GM23338 (cell line): ENCODE measurements around the gene SH3BP4. TPM values are rescaled to one million over a fixed set of nuclear protein-coding genes. Genes with fewer than 3 reads are reported as not detected.

Experiments used
- ATAC-seq: fragments of 200-7000 bp; cut with Tn5 transposase; 3 replicates; pipeline ENCODE4 v1.9.1; 2020
- DNase-seq: peaks from one replicate; pipeline ENCODE4 v3.0.0-alpha.2; 2015; ENCODE audit warnings: low spot score
- H2AFZ ChIP-seq: fragments of 200-600 bp; sonication (generic); 2 replicates; pipeline ENCODE4 v1.8.0; 2016; ENCODE audit warnings: antibody characterized with exemption, mild to moderate bottlenecking, moderate library complexity
- H3F3A ChIP-seq: fragments of 200-600 bp; sonication (generic); replicated peaks from 2 replicates; pipeline ENCODE4 v1.8.0; 2017; ENCODE audit warnings: antibody characterized with exemption, mixed run types, low read depth
- H3K27ac ChIP-seq: fragments of 200-600 bp; sonication (generic); 2 replicates; pipeline ENCODE4 v1.6.1; 2016; ENCODE audit warnings: low read depth
- H3K27me3 ChIP-seq: fragments of 200-600 bp; sonication (generic); 2 replicates; pipeline ENCODE4 v1.8.0; 2016; ENCODE audit warnings: mild to moderate bottlenecking, mixed run types, moderate library complexity; ENCODE audit not compliant: insufficient read depth
- H3K36me3 ChIP-seq: fragments of 200-600 bp; sonication (generic); 2 replicates; pipeline ENCODE4 v1.8.0; 2016; ENCODE audit warnings: mild to moderate bottlenecking; ENCODE audit not compliant: insufficient read depth
- H3K4me1 ChIP-seq: fragments of 200-600 bp; sonication (generic); 2 replicates; pipeline ENCODE4 v1.8.0; 2016; ENCODE audit warnings: mild to moderate bottlenecking, moderate library complexity; ENCODE audit not compliant: insufficient read depth
- H3K4me2 ChIP-seq: fragments of 200-600 bp; sonication (generic); 2 replicates; pipeline ENCODE4 v1.7.1; 2017; ENCODE audit warnings: mixed run types
- H3K4me3 ChIP-seq: fragments of 200-600 bp; sonication (generic); 2 replicates; pipeline ENCODE4 v1.6.1; 2016; ENCODE audit warnings: mixed run types
- H3K79me2 ChIP-seq: fragments of 200-600 bp; sonication (generic); replicated peaks from 2 replicates; pipeline ENCODE4 v1.8.0; 2017; ENCODE audit warnings: mild to moderate bottlenecking; ENCODE audit not compliant: insufficient read depth
- H3K9me2 ChIP-seq: fragments of 200-600 bp; sonication (generic); 2 replicates; pipeline ENCODE4 v1.8.0; 2017; ENCODE audit not compliant: insufficient read depth
- H4K20me1 ChIP-seq: fragments of 200-600 bp; sonication (generic); replicated peaks from 2 replicates; pipeline ENCODE4 v1.8.0; 2017; ENCODE audit warnings: mild to moderate bottlenecking; ENCODE audit not compliant: insufficient read depth
- H3K27ac Mint-ChIP-seq: 2 replicates; pipeline ENCODE4 v1.8.0; 2020; ENCODE audit warnings: inconsistent platforms, mild to moderate bottlenecking, moderate library complexity, mixed read lengths
- H3K27me3 Mint-ChIP-seq: 3 replicates; pipeline ENCODE4 v1.8.0; 2022; ENCODE audit warnings: low read depth, mild to moderate bottlenecking, moderate library complexity, mixed read lengths, inconsistent platforms; ENCODE audit not compliant: insufficient read depth, poor library complexity
- H3K36me3 Mint-ChIP-seq: 3 replicates; pipeline ENCODE4 v1.8.0; 2021; ENCODE audit warnings: low read depth, mild to moderate bottlenecking, inconsistent platforms, moderate library complexity, mixed read lengths
- H3K4me1 Mint-ChIP-seq: 3 replicates; pipeline ENCODE4 v1.8.0; 2020; ENCODE audit warnings: mild to moderate bottlenecking, inconsistent platforms, mixed read lengths
- H3K4me3 Mint-ChIP-seq: 3 replicates; pipeline ENCODE4 v1.8.0; 2021; ENCODE audit warnings: moderate library complexity, mild to moderate bottlenecking, inconsistent platforms, mixed read lengths
- H3K9me3 Mint-ChIP-seq: 3 replicates; pipeline ENCODE4 v1.8.0; 2020; ENCODE audit warnings: moderate library complexity, mild to moderate bottlenecking, inconsistent platforms, mixed read lengths
- CREB1 ChIP-seq: fragments of 250-450 bp; sonication (Bioruptor Pico); IDR thresholded peaks from 2 replicates; pipeline ENCODE4 v1.5.0; 2020; ENCODE audit warnings: low read depth, mild to moderate bottlenecking, moderate library complexity
- EZH2phosphoT487 ChIP-seq: fragments of 200-600 bp; sonication (generic); IDR thresholded peaks from one replicate; pipeline ENCODE4 v1.8.1; 2018; ENCODE audit warnings: antibody characterized with exemption; ENCODE audit not compliant: unreplicated experiment
- JUNB ChIP-seq: IDR thresholded peaks from one replicate; pipeline ENCODE4 v1.6.1; 2016; ENCODE audit warnings: antibody characterized with exemption; ENCODE audit not compliant: unreplicated experiment
- POLR2AphosphoS5 ChIP-seq: IDR thresholded peaks from 2 replicates; pipeline ENCODE4 v1.6.1; 2016; ENCODE audit warnings: antibody characterized with exemption, low read depth
- STAT1 ChIP-seq: IDR thresholded peaks from one replicate; pipeline ENCODE4 v1.6.1; 2016; ENCODE audit warnings: antibody characterized with exemption; ENCODE audit not compliant: unreplicated experiment
- ZNF114 ChIP-seq: fragments of 250-450 bp; sonication (Bioruptor Pico); IDR thresholded peaks from 2 replicates; pipeline ENCODE4 v1.5.0; 2020; ENCODE audit warnings: mild to moderate bottlenecking, moderate library complexity
- polyA plus RNA-seq: library from polyadenylated mRNA; unstranded; fragments of >200 nt; fragmentation: Nextera tagmentation; extraction: Ambion mirVana; gene quantifications from 2 replicates; pipeline ENCODE4 v1.2.1, GENCODE V29; 2016
- total RNA-seq: library from RNA; depleted of rRNA; stranded (reverse); fragments of >200 nt; shearing (Covaris generic); gene quantifications from 2 replicates; pipeline ENCODE4 v1.2.3, GENCODE V29; 2014
- TF ChIP-seq, protein P1 (sequence below): fragments of 250-450 bp; sonication (Bioruptor Pico); IDR thresholded peaks from 2 replicates; pipeline ENCODE4 v1.5.0; 2020; ENCODE audit warnings: mild to moderate bottlenecking, moderate library complexity
- TF ChIP-seq, protein P2 (sequence below): IDR thresholded peaks from 2 replicates; pipeline ENCODE4 v1.6.1; 2016; ENCODE audit warnings: antibody characterized with exemption
- TF ChIP-seq, protein P3 (sequence below): IDR thresholded peaks from one replicate; pipeline ENCODE4 v1.6.1; 2018; ENCODE audit warnings: antibody characterized with exemption; ENCODE audit not compliant: unreplicated experiment

Gene SH3BP4
- total and polyA plus RNA-seq, 2 experiments from 2014 or later, result 15.6 to 50.9 TPM

DNA sequence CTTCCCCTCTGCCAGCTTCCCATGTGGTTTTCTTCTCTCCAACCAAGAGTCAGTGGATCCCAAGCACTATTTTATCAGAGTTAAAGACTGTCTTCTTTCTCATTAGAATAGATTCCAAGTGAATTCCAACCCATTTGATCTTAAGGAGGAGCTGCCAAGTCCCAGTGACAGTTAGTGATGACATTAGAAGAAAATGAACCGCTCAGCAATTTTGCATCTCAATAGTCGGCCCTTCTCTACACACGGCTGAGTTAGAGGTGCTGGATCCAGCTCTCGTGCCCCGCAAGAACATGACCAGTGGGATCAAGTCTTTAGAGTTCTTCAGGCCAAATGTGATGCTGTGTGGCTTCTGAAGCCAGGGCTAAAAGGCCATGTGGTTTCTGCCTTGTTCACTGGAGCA is 132.6 kb downstream of the SH3BP4 start:
- Histone ChIP-seq H3K4me1 (no peaks in the 10 kb centered on the region; the same call in 1 of the 2 replicates), H4K20me1 (no peaks in the 10 kb centered on the region), H3K9me2 (peaks cover 5% of the 10 kb centered on the region; the same call in 1 of the 2 replicates), H3K79me2 (no peaks in the 10 kb centered on the region), H3K27me3 (no peaks in the 10 kb centered on the region), H3F3A (no peaks in the 10 kb centered on the region), H3K36me3 (no peaks in the 10 kb centered on the region), H3K4me2 (no peak overlapping the region), H3K4me3 (no peak overlapping the region), H3K27ac (no peak overlapping the region), H2AFZ (no peak overlapping the region)
- ATAC-seq, result no peak
- DNase-seq, result no peak
- Mint-ChIP-seq H3K27me3 (peaks cover 8% of the 10 kb centered on the region), H3K36me3 (no peaks in the 10 kb centered on the region), H3K27ac (no peak overlapping the region), H3K9me3 (no peaks in the 10 kb centered on the region), H3K4me3 (no peak overlapping the region), H3K4me1 (peaks cover 8% of the 10 kb centered on the region)
- no peak for TF ChIP-seq JUNB

DNA sequence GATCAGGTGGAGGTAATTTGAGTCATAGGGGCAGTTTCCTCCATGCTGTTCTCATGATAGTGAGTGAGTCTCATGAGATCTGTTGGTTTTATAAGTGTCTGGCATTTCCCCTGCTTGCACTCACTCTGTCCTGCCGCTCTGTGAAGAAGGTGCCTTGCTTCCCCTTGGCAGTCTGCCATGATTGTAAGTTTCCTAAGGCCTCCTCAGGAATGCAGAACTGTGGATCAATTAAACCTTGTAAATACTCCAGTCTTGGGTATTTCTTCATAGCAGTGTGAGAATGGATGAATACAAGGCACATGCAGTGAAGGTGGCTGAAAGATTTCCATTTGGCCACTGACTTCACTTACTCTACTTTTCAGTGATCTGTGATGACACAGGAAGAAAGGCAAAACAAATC is 133.7 kb downstream of the SH3BP4 start:
- H3K4me2 ChIP-seq, result no peak overlapping the region

More for the DNA sequence above, 133.7 kb downstream of the SH3BP4 start:
- Histone ChIP-seq H3K27me3 (no peaks in the 10 kb centered on the region), H3K9me2 (peaks cover 5% of the 10 kb centered on the region; the same call in 1 of the 2 replicates), H4K20me1 (no peaks in the 10 kb centered on the region), H2AFZ (no peak overlapping the region), H3K79me2 (no peaks in the 10 kb centered on the region), H3K4me3 (no peak overlapping the region), H3K36me3 (no peaks in the 10 kb centered on the region), H3F3A (no peaks in the 10 kb centered on the region), H3K27ac (no peak overlapping the region), H3K4me1 (no peaks in the 10 kb centered on the region; the same call in 1 of the 2 replicates)
- Mint-ChIP-seq H3K4me1 (peaks cover 8% of the 10 kb centered on the region), H3K27me3 (peaks cover 8% of the 10 kb centered on the region), H3K4me3 (no peak overlapping the region), H3K27ac (no peak overlapping the region), H3K36me3 (no peaks in the 10 kb centered on the region), H3K9me3 (no peaks in the 10 kb centered on the region)
- ATAC-seq, result no peak
- DNase-seq, result no peak
- TF ChIP-seq POLR2AphosphoS5 (no peak), CREB1 (CRISPR knock-in tag) (no peak), ZNF114 (CRISPR knock-in tag) (no peak), STAT1 (no peak), EZH2phosphoT487 (no peak)
- TF ChIP-seq, protein P1, sequence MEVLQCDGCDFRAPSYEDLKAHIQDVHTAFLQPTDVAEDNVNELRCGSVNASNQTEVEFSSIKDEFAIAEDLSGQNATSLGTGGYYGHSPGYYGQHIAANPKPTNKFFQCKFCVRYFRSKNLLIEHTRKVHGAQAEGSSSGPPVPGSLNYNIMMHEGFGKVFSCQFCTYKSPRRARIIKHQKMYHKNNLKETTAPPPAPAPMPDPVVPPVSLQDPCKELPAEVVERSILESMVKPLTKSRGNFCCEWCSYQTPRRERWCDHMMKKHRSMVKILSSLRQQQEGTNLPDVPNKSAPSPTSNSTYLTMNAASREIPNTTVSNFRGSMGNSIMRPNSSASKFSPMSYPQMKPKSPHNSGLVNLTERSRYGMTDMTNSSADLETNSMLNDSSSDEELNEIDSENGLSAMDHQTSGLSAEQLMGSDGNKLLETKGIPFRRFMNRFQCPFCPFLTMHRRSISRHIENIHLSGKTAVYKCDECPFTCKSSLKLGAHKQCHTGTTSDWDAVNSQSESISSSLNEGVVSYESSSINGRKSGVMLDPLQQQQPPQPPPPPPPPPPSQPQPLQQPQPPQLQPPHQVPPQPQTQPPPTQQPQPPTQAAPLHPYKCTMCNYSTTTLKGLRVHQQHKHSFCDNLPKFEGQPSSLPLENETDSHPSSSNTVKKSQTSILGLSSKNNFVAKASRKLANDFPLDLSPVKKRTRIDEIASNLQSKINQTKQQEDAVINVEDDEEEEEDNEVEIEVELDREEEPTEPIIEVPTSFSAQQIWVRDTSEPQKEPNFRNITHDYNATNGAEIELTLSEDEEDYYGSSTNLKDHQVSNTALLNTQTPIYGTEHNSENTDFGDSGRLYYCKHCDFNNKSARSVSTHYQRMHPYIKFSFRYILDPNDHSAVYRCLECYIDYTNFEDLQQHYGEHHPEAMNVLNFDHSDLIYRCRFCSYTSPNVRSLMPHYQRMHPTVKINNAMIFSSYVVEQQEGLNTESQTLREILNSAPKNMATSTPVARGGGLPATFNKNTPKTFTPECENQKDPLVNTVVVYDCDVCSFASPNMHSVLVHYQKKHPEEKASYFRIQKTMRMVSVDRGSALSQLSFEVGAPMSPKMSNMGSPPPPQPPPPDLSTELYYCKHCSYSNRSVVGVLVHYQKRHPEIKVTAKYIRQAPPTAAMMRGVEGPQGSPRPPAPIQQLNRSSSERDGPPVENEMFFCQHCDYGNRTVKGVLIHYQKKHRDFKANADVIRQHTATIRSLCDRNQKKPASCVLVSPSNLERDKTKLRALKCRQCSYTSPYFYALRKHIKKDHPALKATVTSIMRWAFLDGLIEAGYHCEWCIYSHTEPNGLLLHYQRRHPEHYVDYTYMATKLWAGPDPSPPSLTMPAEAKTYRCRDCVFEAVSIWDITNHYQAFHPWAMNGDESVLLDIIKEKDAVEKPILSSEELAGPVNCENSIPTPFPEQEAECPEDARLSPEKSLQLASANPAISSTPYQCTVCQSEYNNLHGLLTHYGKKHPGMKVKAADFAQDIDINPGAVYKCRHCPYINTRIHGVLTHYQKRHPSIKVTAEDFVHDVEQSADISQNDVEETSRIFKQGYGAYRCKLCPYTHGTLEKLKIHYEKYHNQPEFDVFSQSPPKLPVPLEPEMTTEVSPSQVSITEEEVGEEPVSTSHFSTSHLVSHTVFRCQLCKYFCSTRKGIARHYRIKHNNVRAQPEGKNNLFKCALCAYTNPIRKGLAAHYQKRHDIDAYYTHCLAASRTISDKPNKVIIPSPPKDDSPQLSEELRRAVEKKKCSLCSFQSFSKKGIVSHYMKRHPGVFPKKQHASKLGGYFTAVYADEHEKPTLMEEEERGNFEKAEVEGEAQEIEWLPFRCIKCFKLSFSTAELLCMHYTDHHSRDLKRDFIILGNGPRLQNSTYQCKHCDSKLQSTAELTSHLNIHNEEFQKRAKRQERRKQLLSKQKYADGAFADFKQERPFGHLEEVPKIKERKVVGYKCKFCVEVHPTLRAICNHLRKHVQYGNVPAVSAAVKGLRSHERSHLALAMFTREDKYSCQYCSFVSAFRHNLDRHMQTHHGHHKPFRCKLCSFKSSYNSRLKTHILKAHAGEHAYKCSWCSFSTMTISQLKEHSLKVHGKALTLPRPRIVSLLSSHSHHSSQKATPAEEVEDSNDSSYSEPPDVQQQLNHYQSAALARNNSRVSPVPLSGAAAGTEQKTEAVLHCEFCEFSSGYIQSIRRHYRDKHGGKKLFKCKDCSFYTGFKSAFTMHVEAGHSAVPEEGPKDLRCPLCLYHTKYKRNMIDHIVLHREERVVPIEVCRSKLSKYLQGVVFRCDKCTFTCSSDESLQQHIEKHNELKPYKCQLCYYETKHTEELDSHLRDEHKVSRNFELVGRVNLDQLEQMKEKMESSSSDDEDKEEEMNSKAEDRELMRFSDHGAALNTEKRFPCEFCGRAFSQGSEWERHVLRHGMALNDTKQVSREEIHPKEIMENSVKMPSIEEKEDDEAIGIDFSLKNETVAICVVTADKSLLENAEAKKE (CRISPR knock-in tag), result no peak
- TF ChIP-seq, protein P2, sequence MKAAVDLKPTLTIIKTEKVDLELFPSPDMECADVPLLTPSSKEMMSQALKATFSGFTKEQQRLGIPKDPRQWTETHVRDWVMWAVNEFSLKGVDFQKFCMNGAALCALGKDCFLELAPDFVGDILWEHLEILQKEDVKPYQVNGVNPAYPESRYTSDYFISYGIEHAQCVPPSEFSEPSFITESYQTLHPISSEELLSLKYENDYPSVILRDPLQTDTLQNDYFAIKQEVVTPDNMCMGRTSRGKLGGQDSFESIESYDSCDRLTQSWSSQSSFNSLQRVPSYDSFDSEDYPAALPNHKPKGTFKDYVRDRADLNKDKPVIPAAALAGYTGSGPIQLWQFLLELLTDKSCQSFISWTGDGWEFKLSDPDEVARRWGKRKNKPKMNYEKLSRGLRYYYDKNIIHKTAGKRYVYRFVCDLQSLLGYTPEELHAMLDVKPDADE, result no peak
- TF ChIP-seq, protein P3, sequence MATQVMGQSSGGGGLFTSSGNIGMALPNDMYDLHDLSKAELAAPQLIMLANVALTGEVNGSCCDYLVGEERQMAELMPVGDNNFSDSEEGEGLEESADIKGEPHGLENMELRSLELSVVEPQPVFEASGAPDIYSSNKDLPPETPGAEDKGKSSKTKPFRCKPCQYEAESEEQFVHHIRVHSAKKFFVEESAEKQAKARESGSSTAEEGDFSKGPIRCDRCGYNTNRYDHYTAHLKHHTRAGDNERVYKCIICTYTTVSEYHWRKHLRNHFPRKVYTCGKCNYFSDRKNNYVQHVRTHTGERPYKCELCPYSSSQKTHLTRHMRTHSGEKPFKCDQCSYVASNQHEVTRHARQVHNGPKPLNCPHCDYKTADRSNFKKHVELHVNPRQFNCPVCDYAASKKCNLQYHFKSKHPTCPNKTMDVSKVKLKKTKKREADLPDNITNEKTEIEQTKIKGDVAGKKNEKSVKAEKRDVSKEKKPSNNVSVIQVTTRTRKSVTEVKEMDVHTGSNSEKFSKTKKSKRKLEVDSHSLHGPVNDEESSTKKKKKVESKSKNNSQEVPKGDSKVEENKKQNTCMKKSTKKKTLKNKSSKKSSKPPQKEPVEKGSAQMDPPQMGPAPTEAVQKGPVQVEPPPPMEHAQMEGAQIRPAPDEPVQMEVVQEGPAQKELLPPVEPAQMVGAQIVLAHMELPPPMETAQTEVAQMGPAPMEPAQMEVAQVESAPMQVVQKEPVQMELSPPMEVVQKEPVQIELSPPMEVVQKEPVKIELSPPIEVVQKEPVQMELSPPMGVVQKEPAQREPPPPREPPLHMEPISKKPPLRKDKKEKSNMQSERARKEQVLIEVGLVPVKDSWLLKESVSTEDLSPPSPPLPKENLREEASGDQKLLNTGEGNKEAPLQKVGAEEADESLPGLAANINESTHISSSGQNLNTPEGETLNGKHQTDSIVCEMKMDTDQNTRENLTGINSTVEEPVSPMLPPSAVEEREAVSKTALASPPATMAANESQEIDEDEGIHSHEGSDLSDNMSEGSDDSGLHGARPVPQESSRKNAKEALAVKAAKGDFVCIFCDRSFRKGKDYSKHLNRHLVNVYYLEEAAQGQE, result no peak
